ENCODE data around the gene PTPRC.

Gene PTPRC

DNA sequence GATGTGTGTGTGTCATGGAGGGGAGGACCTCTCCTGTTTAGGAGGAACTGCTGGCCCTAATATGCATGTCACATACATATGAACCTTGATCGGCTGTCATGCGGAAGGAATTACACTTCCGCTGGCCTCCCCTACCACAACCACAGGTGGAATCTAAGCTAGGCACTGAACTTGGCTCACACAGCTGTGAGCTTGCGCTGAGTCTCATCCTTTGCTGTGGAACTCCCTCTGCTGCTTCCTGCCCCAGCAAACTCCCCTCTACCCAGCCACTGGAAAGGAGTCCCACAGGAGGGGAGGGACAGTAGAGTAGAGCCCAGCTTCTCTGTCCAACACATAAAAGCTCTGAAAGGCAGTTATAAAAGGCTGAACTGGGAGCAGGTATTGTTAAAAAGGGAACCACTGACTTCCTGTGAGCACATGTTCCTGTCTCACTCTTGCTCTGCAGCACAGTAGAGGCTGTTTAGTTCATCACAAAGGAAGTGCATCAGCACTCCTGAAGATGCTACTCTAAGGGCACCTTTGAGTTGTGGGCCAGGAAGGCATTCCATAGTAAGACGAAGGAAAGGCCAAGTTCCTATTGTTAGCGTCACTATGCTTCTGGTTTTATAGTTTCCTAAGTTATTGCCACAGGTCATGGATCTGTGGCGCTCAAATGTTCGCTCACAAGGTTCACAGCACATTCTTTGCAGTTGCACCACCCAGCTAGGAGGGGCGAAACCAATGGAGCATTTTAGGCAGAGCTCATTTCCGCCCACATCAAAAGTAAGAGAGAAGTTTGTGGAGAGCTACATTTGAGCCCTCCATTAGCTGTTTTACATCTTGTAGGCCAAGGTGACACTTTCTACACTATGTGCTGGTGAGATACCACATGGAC lies 17.7 kb upstream of the PTPRC start:
- no peak for DNase-seq (ENCODE audit: low spot score)

DNA sequence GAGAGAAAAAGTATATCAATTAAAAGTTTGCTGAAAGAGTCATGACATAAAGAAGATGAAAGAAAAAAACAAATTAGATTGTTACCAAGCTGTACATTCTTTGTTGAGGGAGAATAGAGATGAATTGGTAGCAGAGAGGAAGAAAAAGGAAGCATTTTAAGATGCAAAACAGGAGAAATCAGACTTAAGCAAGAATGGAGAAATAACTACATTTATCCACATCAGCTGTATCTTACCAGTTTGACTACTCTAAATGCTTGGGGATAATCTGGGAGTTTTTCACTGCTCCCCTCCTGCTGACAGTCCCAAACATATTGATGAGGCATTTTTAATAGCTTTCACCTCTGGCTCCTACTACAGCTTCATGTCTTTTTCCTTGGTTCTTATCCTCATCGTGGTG lies 16.8 kb upstream of the PTPRC start:
- DNase-seq (ENCODE audit: low spot score), result no peak

DNA sequence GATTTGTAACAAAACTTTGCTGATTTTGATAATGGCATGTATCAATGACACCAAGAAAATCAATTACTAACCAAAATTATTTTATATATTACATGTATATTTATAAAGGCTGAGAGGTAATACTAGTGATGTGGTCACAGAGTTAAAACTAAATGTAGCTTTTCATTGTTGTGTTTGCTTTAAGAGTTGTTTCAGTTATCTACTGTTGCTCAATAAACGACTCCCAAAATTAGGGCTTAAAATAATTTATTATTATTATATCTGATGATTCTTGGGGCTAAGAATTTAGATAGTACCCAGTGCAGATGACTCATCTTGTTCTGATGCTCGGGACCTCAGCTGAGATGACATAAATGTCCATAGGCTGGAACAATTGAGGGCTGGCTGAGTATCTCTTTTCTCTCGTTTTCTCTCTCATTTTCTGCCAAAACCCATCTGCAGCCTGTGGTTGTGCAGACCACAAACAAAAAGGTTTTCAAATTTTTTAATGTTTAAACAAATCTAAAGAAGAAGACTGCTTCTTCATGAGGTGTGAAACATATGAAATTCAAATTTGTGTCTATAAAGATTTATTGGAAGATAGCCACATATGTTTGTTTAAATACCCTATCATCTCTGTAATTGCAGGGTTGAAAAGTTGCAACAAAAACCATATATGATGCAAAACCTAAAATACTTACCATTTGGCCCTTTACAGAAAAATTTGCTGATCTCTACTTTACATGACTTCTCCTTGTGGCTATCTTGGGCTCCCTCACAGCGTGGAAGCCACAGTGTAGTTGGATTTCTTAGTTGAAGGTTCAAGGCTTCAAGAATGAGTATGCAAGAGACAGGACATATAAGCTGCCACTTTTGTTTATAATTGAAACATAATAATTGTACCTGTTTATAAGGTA lies 14.8 kb upstream of the PTPRC start:
- DNase-seq (ENCODE audit: low spot score), result no peak

DNA sequence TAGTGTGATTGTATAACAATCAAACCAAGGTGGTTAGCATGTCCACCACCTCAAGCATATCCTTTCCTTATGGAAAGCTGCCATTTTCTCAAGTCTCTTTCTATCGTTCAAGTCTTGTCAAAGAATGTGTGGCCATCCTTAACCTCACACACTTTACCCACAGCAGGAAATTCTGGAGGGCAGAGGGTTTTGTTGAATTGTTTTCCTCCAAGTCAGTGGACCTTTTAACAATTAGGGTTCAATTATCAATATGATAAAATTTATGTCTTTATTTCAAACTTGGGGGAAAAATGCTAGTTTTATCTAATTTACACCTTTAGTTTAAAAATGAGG lies 14.2 kb upstream of the PTPRC start:
- DNase-seq (ENCODE audit: low spot score), result no peak

DNA sequence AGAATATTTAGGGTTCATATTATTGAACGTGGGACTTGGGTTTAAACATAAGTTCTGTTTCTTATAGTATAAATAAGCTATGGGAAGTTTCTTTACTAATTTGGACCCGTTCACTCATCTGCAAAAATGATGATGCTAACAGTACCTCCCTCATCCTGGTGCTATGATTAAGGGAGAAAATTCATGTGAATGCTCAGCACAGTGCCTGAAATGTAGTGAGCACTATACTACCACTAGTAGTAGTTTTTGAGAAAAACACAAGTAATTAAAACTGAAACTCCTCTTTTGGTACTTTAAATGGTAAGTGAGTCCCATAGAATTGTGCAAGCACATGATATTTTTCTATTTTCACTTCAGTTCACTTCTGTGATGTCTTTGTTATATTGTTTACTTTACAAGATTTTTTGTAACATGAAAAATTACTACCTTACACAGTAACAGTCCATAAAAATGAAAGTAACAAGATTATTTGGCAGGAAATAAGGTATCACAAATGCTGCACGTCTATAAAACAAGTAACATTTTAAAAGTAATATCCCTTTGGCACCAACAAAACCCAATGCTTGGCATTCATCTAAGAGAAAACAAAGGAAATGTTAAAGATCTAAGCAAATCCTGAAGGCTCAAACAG lies 11.3 kb upstream of the PTPRC start:
- DNase-seq (ENCODE audit: low spot score), result no peak

DNA sequence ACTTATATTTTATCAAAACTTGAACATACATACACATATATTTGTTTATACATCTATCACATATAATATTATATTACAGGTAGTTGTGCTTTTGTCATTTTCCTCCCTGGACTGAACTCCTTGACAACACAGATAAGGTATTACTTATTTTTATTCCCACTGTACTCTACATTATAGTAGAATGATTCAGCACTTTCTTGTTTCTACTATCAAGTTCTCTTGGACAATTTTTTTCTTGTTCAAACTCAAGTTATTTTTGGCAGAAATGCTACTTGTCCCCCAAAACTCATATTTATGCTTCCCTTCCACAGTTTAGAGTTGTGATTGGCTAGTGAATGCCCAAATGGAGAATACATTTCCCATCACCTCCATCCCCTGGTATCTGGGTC lies 10.8 kb upstream of the PTPRC start:
- DNase-seq (ENCODE audit: low spot score), result no peak

DNA sequence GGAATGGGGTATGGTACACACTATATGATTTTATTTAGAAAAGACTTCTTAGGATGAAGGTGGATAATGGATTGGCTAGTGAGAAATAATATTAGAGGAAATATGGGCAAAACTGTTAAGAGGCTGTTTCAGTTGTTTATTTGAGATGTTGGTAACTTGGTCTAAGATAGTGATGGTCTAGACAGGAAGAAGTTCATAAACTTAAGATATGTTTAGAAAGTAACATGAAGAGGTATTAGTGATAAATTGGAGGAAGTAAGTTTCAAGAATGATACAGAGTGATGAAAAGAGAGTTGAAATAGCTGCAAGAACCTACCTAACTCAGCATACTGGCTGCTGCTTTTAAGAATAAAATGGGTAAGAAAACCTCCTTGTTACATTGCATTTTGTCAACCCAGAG lies 9.2 kb upstream of the PTPRC start:
- DNase-seq (ENCODE audit: low spot score), result no peak

DNA sequence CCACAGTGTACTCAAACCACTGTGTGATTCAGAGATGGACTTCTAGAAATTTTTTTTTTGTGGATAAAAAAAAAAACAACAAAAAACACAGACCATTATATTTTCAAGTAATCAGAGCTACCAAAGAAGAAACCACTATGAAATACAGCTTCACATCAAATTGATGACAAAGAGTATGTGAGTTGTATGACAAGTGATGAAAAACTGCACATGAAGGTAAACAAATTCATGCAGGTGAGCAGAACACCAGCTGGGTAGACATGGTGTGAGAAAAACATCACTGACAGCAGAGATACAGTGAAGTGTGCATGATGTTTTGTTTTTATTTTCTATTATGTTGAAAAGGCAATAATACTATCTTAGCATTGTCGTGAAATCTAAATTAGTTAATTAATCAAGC lies 8.0 kb upstream of the PTPRC start:
- DNase-seq (ENCODE audit: low spot score), result no peak

DNA sequence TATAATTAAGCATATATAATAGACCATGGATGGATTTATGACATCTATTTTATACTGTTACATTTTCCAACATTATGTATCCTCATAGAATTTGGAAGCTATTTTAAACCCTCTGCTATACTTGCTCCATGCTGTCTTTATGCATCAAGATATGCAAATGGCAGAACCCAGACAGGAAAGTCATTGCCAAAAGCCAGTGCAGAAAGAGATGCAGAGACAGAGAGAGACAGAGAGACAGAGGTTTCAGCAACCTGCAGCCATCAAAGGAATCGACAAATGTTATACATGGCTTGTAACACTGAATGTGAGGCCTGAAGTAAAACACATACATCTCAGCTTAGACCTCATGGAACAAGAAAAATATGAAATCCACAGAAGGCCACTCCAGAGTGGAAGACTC lies 7.5 kb upstream of the PTPRC start:
- DNase-seq (ENCODE audit: low spot score), result no peak

DNA sequence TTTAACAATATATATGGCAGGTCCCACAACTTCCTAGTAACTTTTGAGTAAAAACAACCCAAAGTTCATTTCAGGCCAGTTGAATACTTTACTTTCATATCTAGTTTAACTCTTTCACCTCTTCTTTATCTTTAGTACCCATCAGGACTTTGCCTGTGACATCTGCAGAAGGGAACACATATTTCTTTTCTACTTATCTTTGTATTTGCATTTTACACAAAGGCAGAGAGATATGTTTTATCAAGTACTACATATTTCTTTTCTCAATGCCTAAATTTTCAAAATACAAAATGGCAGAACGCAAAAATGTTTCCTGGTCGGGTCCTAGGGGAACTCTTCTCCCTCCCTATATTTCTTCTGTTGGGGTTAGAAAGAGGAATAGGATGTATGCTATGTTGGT lies 6.8 kb upstream of the PTPRC start:
- no peak for DNase-seq (ENCODE audit: low spot score)

DNA sequence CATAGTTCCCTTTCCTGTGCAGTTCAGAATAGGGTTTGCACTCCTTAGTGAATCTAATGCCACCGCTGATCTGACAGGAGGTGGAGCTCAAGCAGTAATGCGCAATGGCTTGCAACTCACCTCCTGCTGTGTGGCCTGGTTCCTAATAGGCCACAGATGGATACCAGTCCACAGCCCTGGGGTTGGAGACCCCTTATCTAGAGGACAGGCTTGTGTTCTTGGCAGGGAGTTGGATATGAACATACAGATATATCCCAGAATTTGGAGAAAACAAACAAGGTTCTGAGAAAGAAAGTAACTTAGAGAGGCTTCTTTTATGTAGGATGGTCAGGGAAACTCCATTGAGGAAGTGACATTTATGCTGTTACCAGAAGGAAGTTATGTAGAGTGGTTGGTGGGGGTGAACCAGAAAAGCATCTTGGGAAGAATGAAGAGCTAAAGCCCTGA lies 5.1 kb upstream of the PTPRC start:
- no peak for DNase-seq (ENCODE audit: low spot score)

DNA sequence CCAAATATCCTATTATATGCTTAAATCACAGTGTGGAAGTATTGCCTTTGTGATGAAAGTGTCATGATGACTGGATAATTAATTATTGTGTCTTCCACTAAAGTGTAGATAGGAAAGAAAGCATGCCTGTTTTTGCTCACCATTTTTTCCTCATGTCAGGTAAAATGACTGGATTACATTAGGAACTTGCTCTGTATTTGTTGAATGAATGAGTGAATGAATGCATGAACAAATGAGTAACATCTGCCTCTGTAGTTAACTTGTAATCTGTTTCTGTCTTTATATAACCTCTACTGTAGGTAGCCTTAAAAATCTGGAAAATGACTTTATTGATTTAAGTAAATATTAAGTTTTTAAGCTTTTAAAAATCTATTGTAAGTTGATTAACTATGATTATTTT lies 2.9 kb upstream of the PTPRC start:
- DNase-seq (ENCODE audit: low spot score), result no peak

DNA sequence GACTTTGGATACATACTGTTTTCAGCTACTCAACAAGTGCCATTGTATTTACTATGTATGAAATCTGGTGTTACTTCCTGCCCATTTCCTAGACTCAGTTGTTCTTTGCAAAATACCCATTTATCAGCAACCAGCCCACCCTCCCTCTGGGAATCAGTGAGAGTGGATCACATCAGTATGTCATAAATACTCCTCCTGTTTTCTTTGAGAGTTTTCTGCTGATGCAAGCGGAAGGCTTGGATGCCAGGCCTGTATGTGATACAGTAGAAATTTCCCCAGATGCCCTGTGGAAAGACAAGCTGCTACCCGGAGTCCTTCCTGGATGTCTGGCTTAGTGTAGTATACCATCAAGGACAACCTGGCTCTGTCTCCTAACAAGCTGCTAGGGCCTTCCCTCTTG lies 2.4 kb upstream of the PTPRC start:
- DNase-seq (ENCODE audit: low spot score), result no peak

DNA sequence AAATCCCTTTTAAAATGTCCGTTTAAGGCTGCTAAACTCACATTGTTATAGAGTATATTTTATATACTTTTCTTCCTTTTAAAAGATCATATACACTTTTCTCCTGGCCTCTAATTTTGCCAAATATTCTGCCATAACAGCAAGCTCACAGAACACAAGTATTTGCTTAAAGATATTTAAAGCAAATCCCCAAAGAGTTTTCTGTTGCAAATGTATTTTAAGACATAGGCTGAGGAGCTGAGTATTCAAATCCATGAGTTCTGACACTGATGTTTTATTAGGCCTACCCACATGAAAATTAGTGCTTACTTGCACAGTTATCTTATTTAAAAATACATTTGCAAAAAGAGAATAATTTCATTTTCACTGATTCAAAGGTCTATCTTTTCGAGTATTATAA lies 1.7 kb upstream of the PTPRC start:
- no peak for DNase-seq (ENCODE audit: low spot score)

DNA sequence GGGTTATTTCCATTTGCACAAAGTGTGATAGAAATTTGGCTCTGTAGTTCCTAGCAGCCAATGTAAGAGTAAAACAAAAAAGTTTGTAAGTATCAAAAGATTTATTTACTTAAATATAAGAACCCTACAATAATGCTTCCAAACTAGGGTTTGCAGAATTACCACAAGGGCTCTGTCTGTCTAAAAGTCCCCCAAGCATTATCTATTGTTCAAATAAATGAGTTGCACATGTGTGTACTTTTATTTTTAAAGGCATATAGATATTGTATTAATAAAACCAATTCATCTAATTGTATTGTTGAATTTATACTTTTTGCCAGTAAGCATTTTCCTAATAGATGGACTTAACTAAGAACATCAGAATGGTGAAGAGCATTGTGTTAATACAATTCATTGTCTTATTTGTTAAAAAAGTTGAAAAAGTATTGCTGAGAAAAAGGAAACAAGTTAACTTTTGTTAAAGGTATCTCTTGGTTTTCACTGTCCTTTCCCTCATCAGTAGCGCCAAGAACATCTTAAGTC lies 863 bp upstream of the PTPRC start:
- DNase-seq (ENCODE audit: low spot score), result no peak

DNA sequence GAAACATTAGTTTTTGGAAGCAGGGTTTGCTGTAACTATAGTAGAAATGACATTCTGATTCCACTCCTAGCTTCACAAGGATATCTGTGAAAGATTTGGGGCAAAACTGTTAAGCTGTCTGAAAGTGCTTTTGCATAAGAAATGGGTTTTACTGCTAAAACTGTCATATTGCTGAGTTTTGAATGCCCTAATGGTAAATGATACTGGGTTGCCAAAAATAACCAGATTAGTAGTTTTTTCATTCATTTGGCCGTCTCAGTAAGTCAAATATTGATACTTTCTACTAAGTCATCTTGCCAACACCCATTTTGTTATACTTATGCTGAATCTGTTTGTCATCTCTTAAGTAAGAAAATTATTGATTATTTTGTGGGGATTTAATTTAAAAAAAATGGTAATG lies 399 bp upstream of the PTPRC start:
- DNase-seq (ENCODE audit: low spot score), result no peak

DNA sequence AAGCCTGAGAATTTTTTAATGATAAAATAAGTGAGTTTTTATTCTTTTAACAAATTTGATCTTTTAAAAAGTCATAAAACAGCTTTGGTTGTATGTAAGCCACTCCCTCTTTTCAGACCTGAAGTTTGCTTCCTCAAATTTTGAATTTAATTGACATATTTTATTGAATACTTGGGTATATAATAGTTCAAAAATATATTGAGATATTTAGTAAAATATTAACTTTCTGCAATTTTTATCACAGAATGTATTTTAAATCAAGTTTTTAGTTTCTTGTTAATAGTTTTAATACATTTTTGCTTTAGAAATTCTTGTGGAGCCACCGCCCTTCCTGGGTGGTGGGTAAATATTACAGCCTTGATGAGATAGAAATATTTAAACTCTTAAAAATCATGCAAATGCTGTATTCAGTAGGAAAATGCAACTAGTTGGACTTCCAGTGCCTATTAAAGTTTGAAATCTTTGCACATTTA lies 867 bp downstream of the PTPRC start:
- no peak for DNase-seq (ENCODE audit: low spot score)

DNA sequence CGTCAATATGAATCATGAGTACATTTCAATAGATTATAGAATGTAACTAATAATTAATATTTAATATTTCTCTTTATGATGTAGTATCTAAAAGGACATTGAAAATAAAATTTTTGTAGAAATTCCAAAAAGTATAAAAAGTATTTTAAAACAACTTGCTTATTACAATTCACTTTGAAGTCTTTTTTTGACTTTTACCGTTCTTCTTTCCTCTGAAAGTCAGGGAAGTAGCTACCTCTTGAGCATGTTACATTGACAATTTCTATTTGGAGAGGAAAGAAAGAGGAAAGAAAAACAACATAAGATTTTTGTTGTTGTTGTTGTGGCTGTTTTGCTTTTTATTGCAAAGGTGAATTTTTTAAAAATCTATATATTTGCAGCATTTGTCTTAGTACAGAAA lies 1.3 kb downstream of the PTPRC start:
- no peak for DNase-seq (ENCODE audit: low spot score)

DNA sequence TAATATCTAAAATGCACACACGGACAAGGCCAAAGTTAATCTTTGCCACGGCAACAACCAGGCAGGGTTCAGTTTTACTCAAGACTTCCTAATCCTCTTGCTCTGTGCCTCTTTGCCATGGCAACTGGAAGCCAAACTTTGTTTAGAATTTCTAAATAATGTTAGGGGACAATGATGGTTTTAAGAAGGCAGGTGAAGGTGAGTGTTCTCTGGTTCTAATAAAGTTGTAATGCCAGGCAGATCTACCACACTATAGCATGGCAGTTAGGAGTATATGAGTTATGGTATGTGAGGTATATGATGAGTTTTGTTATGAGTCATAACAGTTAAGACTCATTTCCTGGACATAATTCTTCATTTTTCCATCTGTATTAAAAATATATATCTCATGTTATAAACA lies 2.7 kb downstream of the PTPRC start:
- DNase-seq (ENCODE audit: low spot score), result no peak

DNA sequence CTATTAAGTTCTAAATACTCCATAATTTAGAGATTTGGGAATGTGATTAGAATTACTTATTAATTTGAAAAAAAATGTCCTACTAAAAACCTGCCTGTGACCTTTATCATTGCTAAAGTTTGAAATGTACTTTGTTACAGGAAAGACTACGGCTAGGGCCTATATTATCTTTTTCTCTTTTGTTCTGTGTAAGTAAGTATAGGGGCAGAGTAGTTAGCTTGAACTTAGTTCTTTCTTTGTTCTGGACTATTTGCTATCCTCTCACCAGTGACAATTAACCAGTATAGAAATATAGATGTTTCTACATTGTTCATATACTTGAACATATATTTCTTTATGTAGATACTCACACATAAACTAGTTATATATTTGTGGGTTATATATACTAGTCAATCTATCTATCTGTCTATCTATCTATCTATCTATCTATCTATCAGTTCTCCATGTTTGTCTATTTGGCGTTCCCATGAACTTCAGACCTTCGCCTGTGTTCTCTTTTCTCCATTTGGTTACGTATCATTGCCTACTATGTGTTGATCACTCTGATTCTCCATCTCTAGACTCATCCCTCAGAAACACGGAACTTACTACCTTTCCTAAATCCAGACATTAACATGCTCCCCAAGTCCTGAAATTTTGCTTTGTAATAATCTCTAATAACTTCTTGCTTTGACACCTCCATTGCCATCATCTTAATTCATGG lies 3.3 kb downstream of the PTPRC start:
- DNase-seq (ENCODE audit: low spot score), result no peak

DNA sequence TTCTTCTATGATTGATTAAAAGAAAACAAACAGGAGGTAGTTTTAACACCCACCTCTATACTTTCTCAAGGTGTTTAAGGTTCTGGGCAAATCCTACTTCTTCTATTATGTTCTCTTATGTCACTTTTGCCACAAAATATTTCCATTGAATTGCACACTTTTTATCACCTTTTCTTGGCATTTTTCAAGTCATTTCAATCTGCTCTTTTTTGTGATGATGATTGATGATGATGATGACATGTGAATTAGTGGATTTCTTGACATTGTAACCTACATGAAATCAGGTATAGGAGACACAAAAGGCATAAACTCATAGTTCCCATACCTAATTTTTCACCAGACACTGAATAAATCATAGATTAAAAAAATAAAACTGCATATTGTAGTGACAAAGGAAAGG lies 4.1 kb downstream of the PTPRC start:
- DNase-seq (ENCODE audit: low spot score), result no peak

DNA sequence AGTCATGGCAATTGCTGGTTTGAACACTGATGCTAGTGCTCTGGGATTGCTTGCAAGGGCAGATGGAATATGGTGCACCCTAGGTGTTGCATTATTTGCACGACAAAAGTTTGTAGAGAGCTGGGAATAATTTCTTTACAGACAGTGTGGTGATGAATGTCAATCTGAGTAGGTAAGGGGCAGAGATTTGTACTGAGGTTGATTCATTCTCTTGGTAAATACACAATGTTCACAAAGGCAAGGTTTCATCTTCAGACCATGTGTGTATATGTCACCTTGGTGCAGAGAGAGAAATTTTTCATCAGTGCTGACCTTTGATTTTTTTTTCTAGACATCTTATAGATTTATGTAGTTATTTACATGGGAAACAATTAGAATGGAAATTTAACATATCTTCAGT lies 5.0 kb downstream of the PTPRC start:
- DNase-seq (ENCODE audit: low spot score), result no peak
